LNCAP (cell line): ENCODE results near the gene REELD1.

ENCODE experiments used
- CTCF ChIP-seq: fragments of 450-650 bp; IDR thresholded peaks from 2 replicates; pipeline ENCODE4 v1.5.1; 2017; ENCODE audit warnings: mild to moderate bottlenecking

REELD1 gene

GRCh38 chr4:146224326-146224966, 10.1 kb downstream of the REELD1 start:
- TF ChIP-seq CTCF: no peak

DNA sequence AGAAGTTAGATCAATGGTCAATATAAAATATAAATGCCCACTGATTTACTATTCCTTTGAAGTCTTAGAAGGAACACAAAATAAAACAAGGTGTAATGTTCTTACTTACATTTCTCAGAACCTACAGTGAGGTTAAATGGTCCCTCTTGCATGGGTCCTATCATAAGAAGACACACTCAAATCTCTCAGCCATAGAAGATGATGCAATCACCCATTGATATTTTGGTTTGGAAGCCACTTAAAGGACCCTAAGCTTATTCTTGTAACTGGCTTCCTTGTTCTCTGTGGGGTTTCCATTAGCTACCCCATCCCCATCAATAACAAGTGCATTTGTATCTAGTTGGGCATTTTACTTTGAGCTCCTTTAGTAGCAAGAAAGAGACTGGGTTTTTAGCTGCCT, 15.1 kb downstream of the REELD1 start:
- no peak for TF ChIP-seq CTCF

- no peak for TF ChIP-seq CTCF
Measured at GRCh38 chr4:146232131-146232722, 17.9 kb downstream of the REELD1 start.

DNA sequence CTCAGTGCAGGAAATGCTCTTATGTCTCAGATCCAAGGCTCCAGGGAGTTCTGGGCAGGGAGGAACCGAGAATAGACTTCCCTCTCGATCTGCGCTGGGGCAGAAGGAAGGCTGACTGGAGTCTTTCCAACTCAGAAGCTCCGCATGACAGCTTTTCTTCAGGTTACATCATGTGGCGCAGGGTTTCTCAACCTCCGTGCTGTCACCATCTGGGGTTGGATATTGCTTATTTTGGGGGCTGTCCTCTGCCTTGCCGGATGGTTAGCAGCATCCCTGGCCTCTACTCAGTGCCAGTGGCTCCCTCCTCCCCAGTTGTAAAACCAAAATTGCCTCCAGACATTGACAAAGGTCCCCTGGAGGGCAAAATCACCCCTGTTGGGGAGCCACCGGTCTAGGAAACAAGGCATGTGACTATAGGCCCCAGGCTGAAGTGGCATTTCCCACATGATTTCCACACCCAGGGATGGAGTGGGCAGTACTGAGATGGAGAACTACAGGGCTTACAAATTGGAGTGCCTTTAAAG, 21.4 kb downstream of the REELD1 start:
- no peak for TF ChIP-seq CTCF

GRCh38 chr4:146236216-146236615, 21.9 kb downstream of the REELD1 start:
- no peak for TF ChIP-seq CTCF

GRCh38 chr4:146237092-146237491, 22.8 kb downstream of the REELD1 start:
- no peak for TF ChIP-seq CTCF

DNA sequence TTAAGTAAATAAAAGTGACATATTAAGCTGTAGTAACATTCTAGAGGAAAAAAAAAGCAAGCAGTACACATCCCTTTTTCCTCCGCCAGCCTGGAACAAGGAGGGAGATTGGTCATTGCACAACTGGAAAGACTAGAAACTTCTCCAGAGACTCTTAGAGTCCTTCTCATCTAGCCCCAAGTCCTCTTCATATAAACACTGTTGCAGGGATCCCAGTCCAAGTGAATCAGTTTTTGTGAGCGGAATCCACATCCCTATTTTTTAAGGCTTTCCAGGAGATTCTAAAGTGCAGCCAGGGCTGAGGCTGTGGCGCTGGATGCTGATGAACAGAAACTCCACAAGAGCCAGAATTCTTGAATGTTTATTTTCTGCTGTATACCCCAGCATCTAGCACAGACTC, 23.8 kb downstream of the REELD1 start:
- TF ChIP-seq CTCF: no peak
